Thoracic aorta (tissue), 2 donors: ENCODE data around the gene GPHN. TPM values are rescaled to one million over a fixed set of nuclear protein-coding genes. Genes with fewer than 3 reads are reported as not detected.

ENCODE experiments used
- ATAC-seq: fragments of 150-250 bp; one replicate; pipeline ENCODE4 v1.8.0; 2017; ENCODE audit warnings: low read depth; ENCODE audit not compliant: insufficient number of reproducible peaks, low FRiP score
- DNase-seq: peaks from one replicate; pipeline ENCODE4 v3.0.0-alpha.2; 2020; ENCODE audit warnings: low spot score
- H3K27ac ChIP-seq, 2 donors: fragments of 200-600 bp; sonication (generic); 1 replicate in 1 of 2; 2 replicates in 1 of 2; pipeline ENCODE4 v1.5.1; 2016; ENCODE audit warnings: mild to moderate bottlenecking in 2 of 2, moderate library complexity in 2 of 2
- H3K27me3 ChIP-seq: fragments of 200-600 bp; sonication (generic); replicated peaks from 2 replicates; pipeline ENCODE4 v1.6.0; 2016; ENCODE audit warnings: mild to moderate bottlenecking; ENCODE audit not compliant: insufficient read depth
- H3K36me3 ChIP-seq: fragments of 200-600 bp; sonication (generic); one replicate; pipeline ENCODE4 v1.5.1; 2016
- H3K4me1 ChIP-seq, 2 donors: fragments of 200-600 bp; sonication (generic); 1 replicate in 1 of 2; 2 replicates in 1 of 2; pipeline versions ENCODE4 v1.5.1 to v1.6.0; 2016; ENCODE audit warnings: low read depth in 2 of 2, mild to moderate bottlenecking in 1 of 2; ENCODE audit not compliant: control insufficient read depth in 1 of 2
- H3K4me3 ChIP-seq: fragments of 200-600 bp; sonication (generic); 2 replicates; pipeline ENCODE4 v1.5.1; 2016; ENCODE audit warnings: mild to moderate bottlenecking
- H3K9me3 ChIP-seq: fragments of 200-600 bp; sonication (generic); 2 replicates; pipeline ENCODE4 v1.5.1; 2016
- CTCF ChIP-seq: fragments of 200-600 bp; sonication (generic); IDR thresholded peaks from one replicate; pipeline ENCODE4 v1.5.1; 2019; ENCODE audit warnings: antibody characterized with exemption
- total RNA-seq, 2 donors: library from RNA; depleted of rRNA; stranded (reverse); fragments of >200 nt; gene quantifications; one replicate each; pipeline versions ENCODE4 v1.1.0 to v1.2.3, GENCODE V29; 2016

GPHN gene
- total RNA-seq, 2 donors from 2014 or later = 14.0 to 14.2 TPM

DNA sequence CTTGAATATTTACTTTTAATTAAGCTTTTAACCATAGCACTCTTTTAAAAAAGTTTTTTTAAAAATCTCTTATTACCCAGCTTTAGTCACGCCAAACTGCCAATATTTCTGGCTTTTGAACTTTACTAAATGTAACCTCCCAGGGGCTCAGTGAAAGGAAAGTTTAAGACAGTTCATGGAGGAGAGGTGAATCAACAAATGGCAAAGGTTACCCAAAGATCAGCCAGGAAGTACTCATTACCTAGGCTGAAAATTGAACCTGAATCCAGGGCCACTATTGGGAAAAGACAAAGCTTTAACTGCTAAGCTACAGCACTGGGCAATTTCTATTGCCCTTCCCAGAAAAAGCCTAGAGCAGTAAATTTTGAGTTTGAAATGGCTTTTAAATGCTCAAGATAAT is 282.2 kb downstream of the GPHN start:
- H3K36me3 ChIP-seq = no peaks in the 10 kb centered on the region
- no peak for TF ChIP-seq CTCF
- no peak for ATAC-seq

GRCh38 chr14:66802962-66803361 is 295.0 kb downstream of the GPHN start:
- H3K27me3 ChIP-seq = no peaks in the 10 kb centered on the region
- no peaks in the 10 kb centered on the region for H3K9me3 ChIP-seq
- no peak overlapping the region for H3K27ac ChIP-seq
- H3K36me3 ChIP-seq = no peaks in the 10 kb centered on the region
- no peak for ATAC-seq
- no peak overlapping the region for H3K4me3 ChIP-seq
- H3K4me1 ChIP-seq = peaks cover 3 to 8% of the 10 kb centered on the region in 2 donors
- TF ChIP-seq CTCF = no peak
- DNase-seq = no peak

More for the DNA sequence above, 282.2 kb downstream of the GPHN start:
- H3K4me1 ChIP-seq = no peaks in the 10 kb centered on the region
- no peak overlapping the region for H3K27ac ChIP-seq
- DNase-seq = no peak
- H3K9me3 ChIP-seq = peaks cover 16% of the 10 kb centered on the region
- no peak overlapping the region for H3K4me3 ChIP-seq
- H3K27me3 ChIP-seq = no peaks in the 10 kb centered on the region

DNA sequence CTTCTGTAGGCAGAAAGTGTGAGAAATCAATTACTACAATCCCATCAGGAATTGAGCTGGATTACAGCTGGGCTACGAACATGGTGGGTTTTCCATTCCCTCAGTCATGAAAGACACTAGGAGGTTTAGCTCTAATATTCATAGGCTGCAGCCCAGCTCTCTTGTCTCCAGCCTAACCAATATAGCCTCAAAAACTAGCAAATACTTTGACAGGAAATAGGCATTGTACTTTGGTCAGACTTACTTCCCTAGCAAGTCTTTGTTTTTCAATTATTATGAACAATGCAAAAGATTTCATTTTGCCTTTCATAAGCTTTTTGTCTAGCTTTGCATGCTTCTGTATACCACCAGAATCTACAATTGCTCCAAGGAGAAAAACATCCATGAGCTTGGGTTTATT is 296.2 kb downstream of the GPHN start:
- DNase-seq (no peak), ATAC-seq (no peak)
- H3K36me3 ChIP-seq = no peaks in the 10 kb centered on the region
- H3K9me3 ChIP-seq = no peaks in the 10 kb centered on the region
- no peak for TF ChIP-seq CTCF
- H3K4me1 ChIP-seq = peaks cover 3 to 8% of the 10 kb centered on the region in 2 donors
- no peak overlapping the region for H3K4me3 ChIP-seq
- no peaks in the 10 kb centered on the region for H3K27me3 ChIP-seq
- no peak overlapping the region for H3K27ac ChIP-seq

- H3K36me3 ChIP-seq = peaks cover 5% of the 10 kb centered on the region
- no peak for TF ChIP-seq CTCF
- H3K27me3 ChIP-seq = no peaks in the 10 kb centered on the region
- no peak overlapping the region for H3K4me3 ChIP-seq
- H3K4me1 ChIP-seq = no peaks in the 10 kb centered on the region
- DNase-seq = no peak
- H3K27ac ChIP-seq = no peak overlapping the region
- H3K9me3 ChIP-seq = peaks cover 17% of the 10 kb centered on the region
- no peak for ATAC-seq
Measured at GRCh38 chr14:66813636-66814035, 305.7 kb downstream of the GPHN start.

DNA sequence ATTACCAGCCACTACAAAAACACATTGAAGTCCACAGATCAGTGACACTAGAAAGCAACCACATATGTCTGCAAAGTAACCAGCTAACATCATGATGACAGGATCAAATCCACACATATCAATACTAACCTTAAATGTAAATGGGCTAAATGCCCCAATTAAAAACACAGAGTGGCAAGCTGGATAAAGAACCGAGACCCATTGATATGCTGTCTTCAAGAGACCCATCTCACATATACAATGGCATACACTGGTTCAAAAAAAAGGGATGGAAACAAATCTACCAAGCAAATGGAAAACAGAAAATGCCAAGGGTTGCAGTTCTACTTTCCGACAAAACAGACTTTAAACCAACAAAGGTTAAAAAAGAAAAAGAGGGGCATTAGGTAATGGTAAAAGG is 307.7 kb downstream of the GPHN start:
- H3K27ac ChIP-seq = no peak overlapping the region
- no peaks in the 10 kb centered on the region for H3K27me3 ChIP-seq
- H3K36me3 ChIP-seq = peaks cover 5% of the 10 kb centered on the region
- no peak for TF ChIP-seq CTCF
- ATAC-seq = no peak
- no peaks in the 10 kb centered on the region for H3K4me1 ChIP-seq
- DNase-seq = no peak
- no peak overlapping the region for H3K4me3 ChIP-seq
- H3K9me3 ChIP-seq = peaks cover 17% of the 10 kb centered on the region
